Urothelium cell line (cell line): ENCODE results near the gene B3GNT7.

Source experiments
- DNase-seq: peaks from one replicate; pipeline ENCODE4 v3.0.0; 2011; ENCODE audit warnings: low spot score, mixed read lengths
- FAIRE-seq: peaks from 2 replicates; lab custom pipeline; 2011; peaks lifted over from hg19 to GRCh38; lab: Jason Lieb, UNC

The B3GNT7 gene

GRCh38 chr2:231383416-231384108 lies 11.9 kb upstream of the B3GNT7 start:
- peak; percentile 55 for FAIRE-seq
- no peak for DNase-seq

GRCh38 chr2:231384109-231384435 lies 11.4 kb upstream of the B3GNT7 start:
- DNase-seq (no peak), FAIRE-seq (no peak)

GRCh38 chr2:231384970-231385369 lies 10.5 kb upstream of the B3GNT7 start:
- DNase-seq (no peak), FAIRE-seq (no peak)

DNA sequence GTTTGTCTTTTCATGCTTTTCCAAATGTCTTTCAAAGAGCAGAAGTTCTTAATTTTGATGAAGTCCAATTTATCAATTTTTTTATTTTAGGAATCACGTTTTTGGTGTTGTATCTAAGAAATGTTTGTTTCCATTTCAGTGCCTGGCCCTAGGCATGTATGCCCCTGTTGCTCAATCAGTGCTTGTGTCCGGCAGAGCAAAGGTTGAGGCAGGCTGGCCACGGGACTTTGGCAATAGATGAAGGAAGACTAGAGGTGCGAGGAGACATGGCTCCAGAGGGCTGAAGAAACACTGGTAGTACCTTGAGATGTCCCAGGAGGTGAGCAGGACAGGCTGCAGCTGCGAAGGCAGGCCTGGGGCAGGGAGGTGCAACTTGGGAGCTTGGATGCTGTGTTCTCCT lies 10.1 kb upstream of the B3GNT7 start:
- FAIRE-seq (no peak), DNase-seq (no peak)

GRCh38 chr2:231386446-231386845 lies 9.1 kb upstream of the B3GNT7 start:
- no peak for FAIRE-seq
- peak; percentile 74 for DNase-seq

DNA sequence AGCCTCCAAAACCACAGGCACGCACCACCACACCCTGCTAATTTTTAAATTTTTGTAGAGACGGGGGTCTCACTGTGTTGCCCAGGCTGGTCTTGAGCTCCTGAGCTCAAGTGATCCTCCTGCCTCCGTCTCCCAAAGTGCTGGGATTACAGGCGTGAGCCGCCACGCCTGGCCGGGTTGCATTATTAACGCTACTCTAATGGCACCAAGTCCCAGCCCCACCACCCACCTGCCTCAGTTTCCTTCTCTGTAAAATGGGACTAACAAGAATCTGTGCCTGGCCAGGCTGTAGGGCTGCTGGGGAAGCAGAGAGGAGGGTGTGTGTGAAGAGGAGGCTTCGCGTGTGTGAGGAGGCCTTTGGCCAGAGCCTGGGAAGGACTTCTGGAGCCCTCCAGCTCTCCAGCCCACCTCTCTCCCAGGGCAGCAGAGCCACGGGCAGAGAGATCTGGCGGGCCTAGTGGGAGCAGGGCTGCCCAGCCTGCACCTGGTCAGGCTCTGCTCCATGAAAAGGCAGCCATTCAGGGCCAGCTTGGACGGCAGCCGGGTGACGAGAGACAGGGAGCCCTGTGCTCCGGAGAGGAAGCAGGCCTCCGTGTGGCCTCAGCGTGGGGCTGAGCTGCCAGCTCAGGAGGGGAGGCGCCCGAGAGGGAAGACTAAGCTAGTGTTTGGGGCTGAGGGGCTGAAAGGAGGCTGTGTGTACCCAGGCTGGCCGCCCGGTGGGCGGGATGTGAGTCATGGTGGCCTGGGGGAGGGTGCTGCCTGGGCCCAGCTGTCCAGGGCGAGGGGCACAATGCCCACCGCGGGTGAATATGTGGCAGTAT lies 7.4 kb upstream of the B3GNT7 start:
- FAIRE-seq = peak; percentile 96
- DNase-seq = peak; percentile 85

GRCh38 chr2:231388725-231389346 lies 6.7 kb upstream of the B3GNT7 start:
- FAIRE-seq (no peak), DNase-seq (no peak)

- FAIRE-seq = no peak
- DNase-seq = no peak
Measured at GRCh38 chr2:231390667-231391066, 4.8 kb upstream of the B3GNT7 start.

GRCh38 chr2:231391981-231392380 lies 3.5 kb upstream of the B3GNT7 start:
- DNase-seq = no peak
- FAIRE-seq = no peak

GRCh38 chr2:231392431-231393148 lies 2.9 kb upstream of the B3GNT7 start:
- no peak for DNase-seq
- no peak for FAIRE-seq

DNA sequence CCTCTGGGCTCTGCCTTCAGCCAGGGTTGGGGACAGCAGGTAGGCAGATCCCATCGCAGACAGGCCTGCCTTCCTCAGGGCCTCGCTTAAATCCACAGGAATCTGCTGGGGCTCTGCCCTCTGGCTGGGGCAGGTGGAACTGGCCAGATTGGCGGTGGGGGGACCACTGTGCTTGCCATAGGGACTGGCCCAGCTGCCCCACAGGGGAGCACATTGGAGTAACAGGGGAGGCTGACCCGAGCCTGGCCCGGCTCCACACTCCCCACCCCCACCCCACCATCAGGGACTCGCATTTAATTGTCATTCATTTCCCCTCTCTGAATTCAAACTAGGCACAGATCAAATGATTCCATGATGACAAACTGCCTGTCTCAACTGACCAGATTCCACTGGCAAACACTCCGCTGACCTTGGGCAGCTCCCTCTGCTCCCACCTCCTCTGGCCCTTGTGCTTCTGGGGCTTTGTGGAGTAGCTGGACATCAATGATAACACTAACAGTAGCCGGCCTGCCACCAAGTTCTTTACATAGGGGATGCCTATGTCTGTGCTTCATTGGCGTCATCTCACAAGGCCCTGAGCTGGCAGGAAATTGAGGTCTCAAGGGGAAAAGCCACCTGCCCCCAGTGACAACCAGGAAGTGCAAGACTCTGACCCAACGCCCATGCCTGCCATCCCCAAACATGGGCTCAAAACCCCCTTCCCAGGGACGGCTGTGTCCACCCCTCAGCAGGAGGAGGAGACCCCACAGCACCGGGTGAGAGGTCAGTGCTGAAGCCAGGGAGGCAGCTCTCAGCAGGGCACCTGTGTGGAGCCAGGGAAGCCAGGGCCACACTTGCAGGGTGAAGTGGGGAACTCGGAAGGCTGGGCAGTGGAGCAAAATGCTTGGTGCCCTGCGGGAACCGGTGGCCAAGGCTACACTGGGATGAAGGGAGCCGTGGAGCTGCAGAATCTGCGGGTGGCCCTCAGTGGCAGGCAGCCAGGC lies 2.1 kb upstream of the B3GNT7 start:
- FAIRE-seq (no peak), DNase-seq (no peak)

- DNase-seq (no peak), FAIRE-seq (no peak)
Measured at GRCh38 chr2:231394211-231395141, 1.0 kb upstream of the B3GNT7 start.

DNA sequence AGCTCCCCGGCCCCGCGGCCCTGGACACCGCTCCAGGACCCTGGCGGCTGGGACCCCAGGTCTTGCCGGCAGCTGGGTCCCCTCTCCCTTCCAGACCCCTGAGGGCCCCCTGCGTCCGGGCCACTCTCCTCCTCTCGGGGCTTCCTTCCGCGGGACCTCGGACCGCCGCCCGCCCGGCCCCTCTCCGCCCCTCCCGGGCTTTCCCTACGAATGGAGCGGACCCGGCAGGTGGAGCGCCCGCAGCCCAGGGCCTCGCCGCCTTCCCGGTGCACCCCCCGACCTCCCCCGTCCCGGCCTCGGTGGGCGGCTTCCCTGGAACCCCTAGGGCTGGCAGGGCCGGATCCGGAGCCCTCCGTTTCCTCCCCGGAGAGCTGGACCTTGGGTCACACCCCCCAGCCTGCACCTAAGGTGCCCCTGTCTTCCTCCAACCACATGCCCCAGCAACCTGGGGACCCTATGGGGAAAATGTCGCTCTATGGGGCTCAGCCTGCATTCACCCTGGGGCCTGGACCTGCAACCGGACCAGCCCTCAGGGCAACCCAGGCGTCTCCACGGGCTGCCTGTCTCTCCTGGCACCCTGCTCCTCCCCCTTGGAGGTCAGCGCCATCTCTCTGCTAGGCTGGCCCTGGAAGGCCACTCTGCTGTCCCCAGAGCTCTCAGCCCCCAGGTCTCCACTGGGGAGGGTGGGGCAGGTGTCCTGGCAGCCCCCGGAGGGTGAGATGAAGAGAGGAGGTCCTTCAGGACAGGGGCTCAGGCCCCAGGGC lies 730 bp downstream of the B3GNT7 start:
- FAIRE-seq = no peak
- DNase-seq = no peak

- no peak for DNase-seq
Measured at GRCh38 chr2:231397011-231397927, 1.8 kb downstream of the B3GNT7 start.

GRCh38 chr2:231397928-231398294 lies 2.4 kb downstream of the B3GNT7 start:
- FAIRE-seq (no peak), DNase-seq (no peak)

More at GRCh38 chr2:231397011-231397927, 1.8 kb downstream of the B3GNT7 start:
- peak; percentile 48 for FAIRE-seq

DNA sequence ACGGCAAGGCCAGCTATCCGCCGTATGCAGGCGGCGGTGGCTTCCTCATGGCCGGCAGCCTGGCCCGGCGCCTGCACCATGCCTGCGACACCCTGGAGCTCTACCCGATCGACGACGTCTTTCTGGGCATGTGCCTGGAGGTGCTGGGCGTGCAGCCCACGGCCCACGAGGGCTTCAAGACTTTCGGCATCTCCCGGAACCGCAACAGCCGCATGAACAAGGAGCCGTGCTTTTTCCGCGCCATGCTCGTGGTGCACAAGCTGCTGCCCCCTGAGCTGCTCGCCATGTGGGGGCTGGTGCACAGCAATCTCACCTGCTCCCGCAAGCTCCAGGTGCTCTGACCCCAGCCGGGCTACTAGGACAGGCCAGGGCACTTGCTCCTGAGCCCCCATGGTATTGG lies 3.1 kb downstream of the B3GNT7 start:
- no peak for FAIRE-seq
- no peak for DNase-seq
